Uterus (tissue), 4 donors: ENCODE results near the gene FLYWCH1. TPM values are rescaled to one million over a fixed set of nuclear protein-coding genes. Genes with fewer than 3 reads are reported as not detected.

Experiments
- DNase-seq, 2 donors: peaks; one replicate each; pipeline ENCODE4 v3.0.0-alpha.2; 2019 to 2020
- H3K27ac ChIP-seq, 2 donors: fragments of 200-600 bp; sonication (generic); 1 replicate in 1 of 2; 2 replicates in 1 of 2; pipeline ENCODE4 v1.5.1; 2016 to 2018
- H3K27me3 ChIP-seq, 2 donors: fragments of 200-600 bp; sonication (generic); one replicate each; pipeline ENCODE4 v1.5.1; 2018 to 2019; ENCODE audit warnings: control low read depth in 1 of 2
- H3K36me3 ChIP-seq, 2 donors: fragments of 200-600 bp; sonication (generic); one replicate each; pipeline ENCODE4 v1.5.1; 2019; ENCODE audit warnings: control low read depth in 1 of 2
- H3K4me1 ChIP-seq, 2 donors: fragments of 200-600 bp; sonication (generic); one replicate each; pipeline ENCODE4 v1.5.1; 2018 to 2019; ENCODE audit warnings: control low read depth in 1 of 2
- H3K4me3 ChIP-seq, 2 donors: fragments of 200-600 bp; sonication (generic); 1 replicate in 1 of 2; 2 replicates in 1 of 2; pipeline ENCODE4 v1.5.1; 2018 to 2019; ENCODE audit warnings: mild to moderate bottlenecking in 1 of 2
- H3K9me3 ChIP-seq, 2 donors: fragments of 200-600 bp; sonication (generic); one replicate each; pipeline ENCODE4 v1.5.1; 2019; ENCODE audit warnings: control low read depth in 1 of 2
- POLR2A ChIP-seq, 2 donors: fragments of 450-650 bp; IDR thresholded peaks; one replicate each; pipeline ENCODE4 v1.6.1; 2016; ENCODE audit warnings: antibody characterized with exemption in 2 of 2, mild to moderate bottlenecking in 1 of 2, moderate library complexity in 1 of 2
- intact Hi-C: fragments of 100-400 bp; cut with DNase I; formaldehyde crosslinking; loops from one replicate; pipeline ENCODE4 v1.15.1; 2023; ENCODE audit warnings: low total_unique reads
- total RNA-seq, 4 donors: library from RNA; depleted of rRNA in 3 of 4; stranded (reverse); fragments of >200 nt in 3 of 4; gene quantifications; one replicate each; pipeline versions ENCODE4 v1.1.0 to v1.2.4, GENCODE V29; 2014 to 2023
- TF ChIP-seq, protein P1 (sequence below), 4 experiments: fragments of 200-600 bp in 2 of 4; fragments of 450-650 bp in 2 of 4; sonication (generic) in 2 of 4; IDR thresholded peaks; one replicate each; pipeline ENCODE4 v1.5.1; 2016 to 2019; ENCODE audit warnings: antibody characterized with exemption in 4 of 4, mild to moderate bottlenecking in 2 of 4, moderate library complexity in 1 of 4
- donor health status: DM: yes; HTN: yes; CAD: no.

FLYWCH1 gene
- total RNA-seq, 4 donors from 2014 or later, result 11.5 to 62.3 (median 27.2) TPM

- no peak overlapping the region for H3K27ac ChIP-seq
- H3K4me3 ChIP-seq, result no peak overlapping the region
- H3K27me3 ChIP-seq, result no peaks in the 10 kb centered on the region
- no peaks in the 10 kb centered on the region for H3K9me3 ChIP-seq
- TF ChIP-seq, protein P1, sequence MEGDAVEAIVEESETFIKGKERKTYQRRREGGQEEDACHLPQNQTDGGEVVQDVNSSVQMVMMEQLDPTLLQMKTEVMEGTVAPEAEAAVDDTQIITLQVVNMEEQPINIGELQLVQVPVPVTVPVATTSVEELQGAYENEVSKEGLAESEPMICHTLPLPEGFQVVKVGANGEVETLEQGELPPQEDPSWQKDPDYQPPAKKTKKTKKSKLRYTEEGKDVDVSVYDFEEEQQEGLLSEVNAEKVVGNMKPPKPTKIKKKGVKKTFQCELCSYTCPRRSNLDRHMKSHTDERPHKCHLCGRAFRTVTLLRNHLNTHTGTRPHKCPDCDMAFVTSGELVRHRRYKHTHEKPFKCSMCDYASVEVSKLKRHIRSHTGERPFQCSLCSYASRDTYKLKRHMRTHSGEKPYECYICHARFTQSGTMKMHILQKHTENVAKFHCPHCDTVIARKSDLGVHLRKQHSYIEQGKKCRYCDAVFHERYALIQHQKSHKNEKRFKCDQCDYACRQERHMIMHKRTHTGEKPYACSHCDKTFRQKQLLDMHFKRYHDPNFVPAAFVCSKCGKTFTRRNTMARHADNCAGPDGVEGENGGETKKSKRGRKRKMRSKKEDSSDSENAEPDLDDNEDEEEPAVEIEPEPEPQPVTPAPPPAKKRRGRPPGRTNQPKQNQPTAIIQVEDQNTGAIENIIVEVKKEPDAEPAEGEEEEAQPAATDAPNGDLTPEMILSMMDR (IDR thresholded peaks at IDR 0.05), result no peak
- TF ChIP-seq POLR2A (IDR thresholded peaks at IDR 0.05), result no peak
- no peaks in the 10 kb centered on the region for H3K36me3 ChIP-seq
- H3K4me1 ChIP-seq, result no peaks in the 10 kb centered on the region
- intact Hi-C loops, result no loop called here
- no peak for DNase-seq
These were observed 40.9 kb downstream of the FLYWCH1 start for GRCh38 chr16:2952679-2953078.

DNA sequence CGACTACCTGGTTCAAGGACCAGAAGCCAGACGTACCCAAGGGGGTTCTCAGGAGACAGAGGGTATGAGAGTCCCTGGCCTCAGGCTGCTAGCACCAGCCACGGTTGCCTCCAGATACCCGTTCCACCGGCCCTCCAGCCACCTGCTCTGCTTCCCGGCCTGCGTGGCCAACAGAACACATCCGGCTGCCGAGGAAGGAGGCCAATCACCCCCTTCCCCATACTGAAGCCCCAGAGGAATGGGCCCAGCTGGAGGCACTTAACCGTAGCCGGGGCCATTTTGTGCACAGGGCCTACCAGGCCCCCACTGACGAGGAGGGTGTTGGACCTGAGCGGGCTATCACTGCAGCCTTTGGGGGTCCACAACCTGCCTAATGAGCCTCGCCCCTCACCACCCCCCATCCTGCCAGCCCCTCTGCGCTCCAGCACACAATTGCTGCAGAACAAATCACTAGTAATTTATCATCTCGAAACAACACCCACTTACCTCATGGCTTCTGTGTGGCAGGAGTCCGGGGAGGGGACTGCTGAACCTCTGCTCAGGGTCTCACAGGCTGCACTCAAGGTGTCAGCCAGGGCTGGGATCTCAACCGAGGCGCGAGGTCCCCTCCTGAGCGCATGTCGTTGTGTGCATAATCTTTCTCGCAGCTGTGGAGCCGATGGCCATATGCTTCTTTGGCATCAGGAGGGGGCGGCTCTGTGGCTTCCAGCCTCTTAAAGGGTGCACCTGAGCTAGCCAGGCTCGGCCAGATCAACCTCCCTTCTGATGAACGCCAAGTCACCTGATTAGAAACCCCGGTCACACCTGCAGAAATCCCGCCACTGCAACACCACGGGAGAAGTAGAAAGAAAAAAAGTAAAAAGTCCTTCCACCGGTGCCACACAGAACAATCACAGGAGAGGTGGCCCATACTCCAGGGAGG, 42.2 kb downstream of the FLYWCH1 start:
- DNase-seq, result no peak
- Histone ChIP-seq H3K27me3 (no peaks in the 10 kb centered on the region), H3K27ac (no peak overlapping the region), H3K4me3 (no peak overlapping the region), H3K36me3 (no peaks in the 10 kb centered on the region), H3K4me1 (no peaks in the 10 kb centered on the region), H3K9me3 (no peaks in the 10 kb centered on the region)
- TF ChIP-seq, protein P1 (IDR thresholded peaks at IDR 0.05), result no peak
- TF ChIP-seq POLR2A (IDR thresholded peaks at IDR 0.05), result no peak
- intact Hi-C loops, result no loop called here

DNA sequence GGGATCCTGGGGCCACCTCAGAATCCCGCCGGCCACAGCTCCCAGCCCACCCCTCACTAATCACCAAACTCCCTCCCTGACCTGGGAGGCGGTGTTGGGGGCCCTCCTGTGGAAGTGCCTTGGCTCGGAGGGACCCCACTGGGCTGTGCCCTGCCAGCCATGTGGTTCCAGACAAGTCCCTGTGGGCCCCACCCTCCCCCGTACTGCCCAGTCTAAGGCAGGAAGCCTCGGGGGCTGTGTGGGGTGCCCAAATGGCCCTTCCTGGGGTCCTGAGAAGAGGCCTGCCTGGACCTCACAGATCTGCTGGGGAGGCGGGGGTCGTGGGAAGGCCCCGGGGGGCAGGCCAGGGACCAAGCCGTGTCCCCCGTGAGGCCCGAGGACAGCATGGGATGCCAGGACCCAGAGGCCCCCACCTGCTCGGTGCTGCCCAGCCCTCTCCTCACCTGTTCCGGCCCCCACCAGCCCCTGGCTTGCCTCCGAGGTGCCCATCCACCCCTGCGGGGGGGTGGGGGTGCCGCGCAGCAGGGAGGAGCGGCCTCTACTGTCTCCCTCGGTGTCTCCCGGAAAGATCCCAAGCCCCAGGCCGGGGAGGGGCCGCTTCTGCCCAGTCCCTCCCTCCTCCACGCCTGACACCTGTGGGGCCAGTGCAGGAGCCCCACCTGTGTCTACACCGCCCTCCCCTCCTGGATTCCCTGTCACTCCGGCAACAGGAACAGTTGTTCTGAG, 43.1 kb downstream of the FLYWCH1 start:
- TF ChIP-seq, protein P1 (IDR thresholded peaks at IDR 0.05), result no peak
- no peak for TF ChIP-seq POLR2A (IDR thresholded peaks at IDR 0.05)
- intact Hi-C loops, result no loop called here
- no peaks in the 10 kb centered on the region for H3K4me1 ChIP-seq
- H3K36me3 ChIP-seq, result no peaks in the 10 kb centered on the region
- H3K27me3 ChIP-seq, result no peaks in the 10 kb centered on the region
- no peak overlapping the region for H3K4me3 ChIP-seq
- no peaks in the 10 kb centered on the region for H3K9me3 ChIP-seq
- no peak overlapping the region for H3K27ac ChIP-seq
- no peak for DNase-seq

GRCh38 chr16:2955438-2955778, 43.7 kb downstream of the FLYWCH1 start:
- TF ChIP-seq, protein P1 (IDR thresholded peaks at IDR 0.05), result no peak
- TF ChIP-seq POLR2A (IDR thresholded peaks at IDR 0.05), result no peak
- DNase-seq, result no peak
- Histone ChIP-seq H3K27ac (no peak overlapping the region), H3K9me3 (no peaks in the 10 kb centered on the region), H3K36me3 (no peaks in the 10 kb centered on the region), H3K4me1 (no peaks in the 10 kb centered on the region), H3K4me3 (no peak overlapping the region), H3K27me3 (no peaks in the 10 kb centered on the region)
- intact Hi-C loops, result no loop called here
